HG03097 (cell line): ENCODE measurements around the gene MYH11.
"Not testable (repeated sequence)": the region's sequence is repeated elsewhere in the genome, so short reads cannot be mapped to it uniquely, and the experiment has no call there.

Source experiments
- ATAC-seq: cut with Tn5 transposase; IDR thresholded peaks from one replicate; pipeline ENCODE4 v1.9.1; 2021; ENCODE audit not compliant: unreplicated experiment, low FRiP score

MYH11 gene

GRCh38 chr16:15726715-15727114 is 130.1 kb downstream of the MYH11 start:
- ATAC-seq, result no peak

- no peak for ATAC-seq
These were observed 131.1 kb downstream of the MYH11 start for GRCh38 chr16:15725641-15726240.

GRCh38 chr16:15723808-15724207 is 133.0 kb downstream of the MYH11 start:
- no peak for ATAC-seq

GRCh38 chr16:15721018-15721417 is 135.8 kb downstream of the MYH11 start:
- no peak for ATAC-seq

- ATAC-seq, result no peak
These were observed 140.0 kb downstream of the MYH11 start for GRCh38 chr16:15716694-15717447.

- ATAC-seq, result no peak
These were observed 141.6 kb downstream of the MYH11 start for GRCh38 chr16:15715221-15715620.

GRCh38 chr16:15714393-15715172 is 142.2 kb downstream of the MYH11 start:
- ATAC-seq, result no peak

GRCh38 chr16:15708997-15709396 is 147.8 kb downstream of the MYH11 start:
- no peak for ATAC-seq

GRCh38 chr16:15708096-15708495 is 148.7 kb downstream of the MYH11 start:
- no peak for ATAC-seq

- ATAC-seq, result no peak
These were observed 149.5 kb downstream of the MYH11 start for GRCh38 chr16:15707332-15707731.

GRCh38 chr16:15705064-15705565 is 151.7 kb downstream of the MYH11 start:
- no peak for ATAC-seq

- no peak for ATAC-seq
These were observed 152.3 kb downstream of the MYH11 start for GRCh38 chr16:15704545-15704987.

GRCh38 chr16:15703029-15703736 is 153.6 kb downstream of the MYH11 start:
- ATAC-seq, result no peak

GRCh38 chr16:15701975-15702970 is 154.6 kb downstream of the MYH11 start:
- no peak for ATAC-seq

GRCh38 chr16:15701367-15701766 is 155.5 kb downstream of the MYH11 start:
- no peak for ATAC-seq

- no peak for ATAC-seq
These were observed 157.0 kb downstream of the MYH11 start for GRCh38 chr16:15699819-15700218.

GRCh38 chr16:15694499-15694898 is 162.3 kb downstream of the MYH11 start:
- no peak for ATAC-seq

GRCh38 chr16:15692508-15692907 is 164.3 kb downstream of the MYH11 start:
- ATAC-seq, result not testable (repeated sequence)

- ATAC-seq, result no peak
These were observed 165.8 kb downstream of the MYH11 start for GRCh38 chr16:15691046-15691445.
